HCT116 (cell line): ENCODE measurements around the gene RNASET2.

Experiments
- EZH2 ChIP-seq: fragments of 200-600 bp; sonication (generic); IDR thresholded peaks from 2 replicates; pipeline ENCODE4 v1.6.1; 2017; ENCODE audit warnings: antibody characterized with exemption, mixed run types
- EZH2phosphoT487 ChIP-seq: fragments of 200-600 bp; IDR thresholded peaks from 2 replicates; pipeline ENCODE4 v1.6.1; 2018; ENCODE audit warnings: antibody characterized with exemption, borderline replicate concordance
- FOSL1 ChIP-seq: IDR thresholded peaks from 2 replicates; pipeline ENCODE4 v1.6.1; 2012; ENCODE audit warnings: low read depth
- JUND ChIP-seq: IDR thresholded peaks from 2 replicates; pipeline ENCODE4 v1.6.1; 2012
- POLR2A ChIP-seq: IDR thresholded peaks from 2 replicates; pipeline ENCODE4 v1.7.0; 2011; ENCODE audit warnings: borderline replicate concordance; ENCODE audit not compliant: insufficient read depth, insufficient read length; ENCODE audit errors: extremely low read depth
- POLR2AphosphoS5 ChIP-seq: IDR thresholded peaks from 2 replicates; pipeline ENCODE4 v1.6.1; 2011; ENCODE audit warnings: mild to moderate bottlenecking, low read depth, low read length, moderate library complexity
- RAD21 ChIP-seq: IDR thresholded peaks from 2 replicates; pipeline ENCODE4 v1.6.1; 2012; ENCODE audit warnings: low read depth, mild to moderate bottlenecking
- SIN3A ChIP-seq: IDR thresholded peaks from 2 replicates; pipeline ENCODE4 v1.6.1; 2012; ENCODE audit warnings: low read depth
- SP1 ChIP-seq: IDR thresholded peaks from 2 replicates; pipeline ENCODE4 v1.6.1; 2012; ENCODE audit warnings: low read depth
- ZNF274 ChIP-seq: fragments of 200-500 bp; sonication (Bioruptor generic); IDR thresholded peaks from 2 replicates; pipeline ENCODE4 v1.6.1; 2014; ENCODE audit warnings: mild to moderate bottlenecking, low read depth, low read length, inconsistent platforms
- TF ChIP-seq, protein P1 (sequence below), 3 experiments: fragments of 200-600 bp in 1 of 3; sonication (generic) in 1 of 3; IDR thresholded peaks in 2 of 3; conservative IDR thresholded peaks in 1 of 3; 2 replicates each; pipeline ENCODE4 v1.5.1; 2012 to 2017; ENCODE audit warnings: low read depth in 2 of 3, low read length in 2 of 3, antibody characterized with exemption in 1 of 3, borderline replicate concordance in 1 of 3, control low read depth in 1 of 3, mild to moderate bottlenecking in 1 of 3, mixed read lengths in 1 of 3, mixed run types in 1 of 3, moderate library complexity in 1 of 3; ENCODE audit not compliant: insufficient read depth in 1 of 3
- TF ChIP-seq, protein P2 (sequence below): IDR thresholded peaks from 2 replicates; pipeline ENCODE4 v1.6.1; 2012
- TF ChIP-seq, protein P3 (sequence below): IDR thresholded peaks from 2 replicates; pipeline ENCODE4 v1.6.1; 2012; ENCODE audit warnings: low read depth

DNA sequence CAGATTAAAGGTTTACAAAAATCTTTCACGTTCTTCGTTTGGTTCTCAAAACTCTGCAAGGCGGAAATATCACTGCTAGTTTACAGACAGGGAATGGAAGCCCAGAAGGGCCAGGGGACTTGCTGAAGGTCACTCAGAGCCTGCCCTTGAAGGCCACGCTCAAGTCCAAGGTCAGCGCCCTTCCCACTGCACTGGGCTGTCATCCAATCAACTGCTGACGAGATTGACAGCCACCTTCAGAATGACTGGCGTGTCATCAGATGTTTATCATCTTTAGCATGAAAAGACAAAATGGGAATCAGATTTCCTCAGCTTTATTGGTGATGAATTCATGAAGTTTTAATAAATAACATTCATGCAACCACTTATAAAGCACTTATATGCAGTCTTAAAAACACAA is 16.5 kb downstream of the RNASET2 start:
- TF ChIP-seq, protein P1, sequence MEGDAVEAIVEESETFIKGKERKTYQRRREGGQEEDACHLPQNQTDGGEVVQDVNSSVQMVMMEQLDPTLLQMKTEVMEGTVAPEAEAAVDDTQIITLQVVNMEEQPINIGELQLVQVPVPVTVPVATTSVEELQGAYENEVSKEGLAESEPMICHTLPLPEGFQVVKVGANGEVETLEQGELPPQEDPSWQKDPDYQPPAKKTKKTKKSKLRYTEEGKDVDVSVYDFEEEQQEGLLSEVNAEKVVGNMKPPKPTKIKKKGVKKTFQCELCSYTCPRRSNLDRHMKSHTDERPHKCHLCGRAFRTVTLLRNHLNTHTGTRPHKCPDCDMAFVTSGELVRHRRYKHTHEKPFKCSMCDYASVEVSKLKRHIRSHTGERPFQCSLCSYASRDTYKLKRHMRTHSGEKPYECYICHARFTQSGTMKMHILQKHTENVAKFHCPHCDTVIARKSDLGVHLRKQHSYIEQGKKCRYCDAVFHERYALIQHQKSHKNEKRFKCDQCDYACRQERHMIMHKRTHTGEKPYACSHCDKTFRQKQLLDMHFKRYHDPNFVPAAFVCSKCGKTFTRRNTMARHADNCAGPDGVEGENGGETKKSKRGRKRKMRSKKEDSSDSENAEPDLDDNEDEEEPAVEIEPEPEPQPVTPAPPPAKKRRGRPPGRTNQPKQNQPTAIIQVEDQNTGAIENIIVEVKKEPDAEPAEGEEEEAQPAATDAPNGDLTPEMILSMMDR (IDR thresholded peaks at IDR 0.05 in 2 of 3, conservative IDR thresholded peaks at IDR 0.05 in 1 of 3; ENCODE audit: borderline replicate concordance in 1 of 3, insufficient read depth in 1 of 3, low read depth in 2 of 3, low read length in 2 of 3), result no peak
- TF ChIP-seq POLR2A, result no peak
- no peak for TF ChIP-seq EZH2
- no peak for TF ChIP-seq JUND
- TF ChIP-seq POLR2AphosphoS5, result no peak
- TF ChIP-seq, protein P2, sequence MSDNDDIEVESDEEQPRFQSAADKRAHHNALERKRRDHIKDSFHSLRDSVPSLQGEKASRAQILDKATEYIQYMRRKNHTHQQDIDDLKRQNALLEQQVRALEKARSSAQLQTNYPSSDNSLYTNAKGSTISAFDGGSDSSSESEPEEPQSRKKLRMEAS, result no peak
- TF ChIP-seq FOSL1, result no peak
- TF ChIP-seq SP1, result no peak
- TF ChIP-seq ZNF274, result no peak
- TF ChIP-seq SIN3A, result no peak
- TF ChIP-seq, protein P3, sequence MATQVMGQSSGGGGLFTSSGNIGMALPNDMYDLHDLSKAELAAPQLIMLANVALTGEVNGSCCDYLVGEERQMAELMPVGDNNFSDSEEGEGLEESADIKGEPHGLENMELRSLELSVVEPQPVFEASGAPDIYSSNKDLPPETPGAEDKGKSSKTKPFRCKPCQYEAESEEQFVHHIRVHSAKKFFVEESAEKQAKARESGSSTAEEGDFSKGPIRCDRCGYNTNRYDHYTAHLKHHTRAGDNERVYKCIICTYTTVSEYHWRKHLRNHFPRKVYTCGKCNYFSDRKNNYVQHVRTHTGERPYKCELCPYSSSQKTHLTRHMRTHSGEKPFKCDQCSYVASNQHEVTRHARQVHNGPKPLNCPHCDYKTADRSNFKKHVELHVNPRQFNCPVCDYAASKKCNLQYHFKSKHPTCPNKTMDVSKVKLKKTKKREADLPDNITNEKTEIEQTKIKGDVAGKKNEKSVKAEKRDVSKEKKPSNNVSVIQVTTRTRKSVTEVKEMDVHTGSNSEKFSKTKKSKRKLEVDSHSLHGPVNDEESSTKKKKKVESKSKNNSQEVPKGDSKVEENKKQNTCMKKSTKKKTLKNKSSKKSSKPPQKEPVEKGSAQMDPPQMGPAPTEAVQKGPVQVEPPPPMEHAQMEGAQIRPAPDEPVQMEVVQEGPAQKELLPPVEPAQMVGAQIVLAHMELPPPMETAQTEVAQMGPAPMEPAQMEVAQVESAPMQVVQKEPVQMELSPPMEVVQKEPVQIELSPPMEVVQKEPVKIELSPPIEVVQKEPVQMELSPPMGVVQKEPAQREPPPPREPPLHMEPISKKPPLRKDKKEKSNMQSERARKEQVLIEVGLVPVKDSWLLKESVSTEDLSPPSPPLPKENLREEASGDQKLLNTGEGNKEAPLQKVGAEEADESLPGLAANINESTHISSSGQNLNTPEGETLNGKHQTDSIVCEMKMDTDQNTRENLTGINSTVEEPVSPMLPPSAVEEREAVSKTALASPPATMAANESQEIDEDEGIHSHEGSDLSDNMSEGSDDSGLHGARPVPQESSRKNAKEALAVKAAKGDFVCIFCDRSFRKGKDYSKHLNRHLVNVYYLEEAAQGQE, result no peak
- no peak for TF ChIP-seq RAD21
- TF ChIP-seq EZH2phosphoT487, result no peak
